Activated CD4-positive, alpha-beta T cell treated with anti-CD3 and anti-CD28 coated beads, Interleukin-2, amount 10 ng/mL, durations not matched to agents 7 days and 5 days (primary cell): ENCODE results near the gene ZNF837. TPM values are rescaled to one million over a fixed set of nuclear protein-coding genes. Genes with fewer than 3 reads are reported as not detected.
A peak's percentile ranks its signal among the peaks of the same experiment; 100 is the strongest.
"Not testable (repeated sequence)": the region's sequence is repeated elsewhere in the genome, so short reads cannot be mapped to it uniquely, and the experiment has no call there.

Experiments used
- CTCF ChIA-PET: fragments of 350-600 bp; sonication (Branson Sonifier 250); formaldehyde crosslinking; loops from one replicate; lab custom pipeline; 2021; ENCODE audit warnings: antibody characterized with exemption; lab: Charles Lee
- POLR2A ChIA-PET: fragments of 350-600 bp; sonication (Branson Sonifier 250); formaldehyde crosslinking; loops from one replicate; lab custom pipeline; 2021; ENCODE audit warnings: antibody characterized with exemption; lab: Charles Lee
- DNase-seq: peaks from one replicate; pipeline ENCODE4 v3.0.0-alpha.2; 2020
- H3K27ac Mint-ChIP-seq: one replicate; pipeline ENCODE4 v1.8.0; 2021; ENCODE audit warnings: mild to moderate bottlenecking, moderate library complexity, mixed read lengths
- H3K27me3 Mint-ChIP-seq: one replicate; pipeline ENCODE4 v1.8.0; 2021; ENCODE audit warnings: mixed read lengths
- H3K36me3 Mint-ChIP-seq: one replicate; pipeline ENCODE4 v1.8.0; 2021; ENCODE audit warnings: low read depth, mixed read lengths
- H3K4me1 Mint-ChIP-seq: one replicate; pipeline ENCODE4 v1.8.0; 2021; ENCODE audit warnings: mixed read lengths
- H3K4me3 Mint-ChIP-seq: one replicate; pipeline ENCODE4 v1.8.0; 2021; ENCODE audit warnings: mild to moderate bottlenecking, moderate library complexity, mixed read lengths
- H3K9me3 Mint-ChIP-seq: one replicate; pipeline ENCODE4 v1.8.0; 2021; ENCODE audit warnings: mixed read lengths
- total RNA-seq, 2 experiments: library from RNA; stranded (reverse); gene quantifications; one replicate each; pipeline ENCODE4 v1.2.3, GENCODE V29; 2021

Gene ZNF837
- total RNA-seq, 2 experiments from 2014 or later, result 1.5 to 2.3 TPM

DNA sequence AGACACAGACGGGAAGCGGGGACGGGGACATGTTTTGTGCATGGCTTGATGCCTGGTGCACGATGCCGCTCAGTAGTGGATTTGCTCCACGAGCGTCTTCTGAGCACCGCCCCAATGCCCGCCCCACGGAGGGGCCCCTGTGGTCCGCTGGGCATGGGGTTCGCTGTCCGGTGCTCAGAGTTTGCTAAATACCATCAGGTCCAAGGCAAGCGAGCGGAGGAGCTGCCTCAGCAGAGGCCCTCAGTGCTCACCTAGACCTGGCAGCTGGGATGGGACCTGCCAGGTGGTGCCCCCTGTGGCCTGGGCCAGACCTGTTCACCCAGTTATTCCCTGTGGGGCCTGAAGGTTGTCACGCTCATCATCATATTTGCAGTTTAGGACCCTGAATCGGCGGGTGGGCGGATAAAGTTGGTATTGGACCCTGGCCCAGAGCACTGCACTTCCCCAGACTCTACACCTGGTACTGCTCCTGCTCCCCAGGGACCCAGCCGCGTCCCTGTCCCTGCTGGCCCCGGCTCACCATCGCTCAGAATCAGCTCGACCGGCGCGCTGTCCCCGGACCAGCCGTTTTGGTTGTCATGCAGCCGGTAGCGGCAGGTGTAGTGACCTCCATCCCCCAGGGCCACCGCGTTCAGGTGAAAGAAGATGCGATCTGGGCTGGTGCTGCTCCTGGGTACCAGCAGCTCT lies 29.8 kb downstream of the ZNF837 start:
- Mint-ChIP-seq H3K27me3 (peaks cover 2% of the 10 kb centered on the region), H3K36me3 (peaks cover 23% of the 10 kb centered on the region), H3K27ac (no peak overlapping the region), H3K4me1 (peaks cover 37% of the 10 kb centered on the region), H3K4me3 (no peak overlapping the region), H3K9me3 (no peaks in the 10 kb centered on the region)
- ChIA-PET POLR2A (no interaction called here), CTCF (no interaction called here)
- no peak for DNase-seq

DNA sequence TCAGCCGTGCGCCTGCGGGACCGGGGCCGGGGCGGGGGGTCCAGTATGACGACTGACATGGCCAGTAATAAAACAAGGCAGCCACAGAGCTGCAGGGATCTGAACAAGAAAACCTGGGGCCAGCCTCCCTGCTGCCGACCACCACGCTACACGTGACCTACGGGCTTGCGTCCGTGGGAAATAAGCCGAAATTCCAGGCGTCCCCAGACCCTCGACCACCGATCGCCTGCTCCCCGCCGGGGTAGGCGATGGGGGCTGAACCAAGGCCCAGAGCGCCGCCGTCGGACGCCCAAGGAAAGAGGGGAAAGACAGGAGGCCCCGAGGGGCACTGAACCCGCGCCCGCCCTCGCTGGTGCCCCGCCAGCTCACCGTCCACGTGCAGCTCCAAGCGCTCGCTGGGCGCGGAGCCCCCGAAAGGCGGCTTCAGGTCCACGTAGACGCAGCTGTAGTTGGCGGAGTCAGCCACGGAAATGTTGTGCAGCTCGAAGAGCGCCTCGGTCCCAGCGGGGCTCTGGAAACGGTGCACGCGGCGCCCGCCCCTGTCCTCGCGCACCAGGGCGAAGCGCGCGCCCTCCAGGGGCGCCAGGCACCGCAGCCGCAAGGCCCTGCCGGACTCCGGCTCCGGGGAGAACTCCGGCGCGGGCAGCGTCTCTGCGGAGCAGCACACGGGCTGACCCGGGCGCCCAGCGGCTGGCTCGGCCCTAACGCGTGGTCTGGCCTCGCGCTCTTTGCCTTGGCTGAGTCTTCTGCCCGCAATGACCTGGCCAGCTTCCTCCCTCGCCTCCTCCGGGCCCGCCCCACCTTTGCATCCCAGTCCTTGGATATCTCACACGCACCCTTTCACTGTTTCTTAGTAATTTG lies 30.6 kb downstream of the ZNF837 start:
- Mint-ChIP-seq H3K27me3 (peaks cover 4% of the 10 kb centered on the region), H3K27ac (no peak overlapping the region), H3K4me1 (peaks cover 36% of the 10 kb centered on the region), H3K36me3 (peaks cover 20% of the 10 kb centered on the region), H3K9me3 (no peaks in the 10 kb centered on the region), H3K4me3 (no peak overlapping the region)
- CTCF ChIA-PET, result interaction anchor here (1.3 kb wide), 1 partner anchor 11 kb away, joined by 3 read pairs; no protein-coding TSS in a partner anchor
- POLR2A ChIA-PET, result no interaction called here
- no peak for DNase-seq

GRCh38 chr19:58349590-58349989 lies 31.2 kb downstream of the ZNF837 start:
- Mint-ChIP-seq H3K36me3 (peaks cover 17% of the 10 kb centered on the region), H3K27me3 (peaks cover 4% of the 10 kb centered on the region), H3K4me3 (peak overlapping the region; percentile 47), H3K27ac (peak overlapping the region; percentile 27), H3K4me1 (peaks cover 31% of the 10 kb centered on the region), H3K9me3 (no peaks in the 10 kb centered on the region)
- DNase-seq, result no peak
- ChIA-PET POLR2A (interaction anchor here (1.2 kb wide), 1 partner anchor 30 kb away, joined by 5 read pairs; no protein-coding TSS in a partner anchor), CTCF (interaction anchor here (1.3 kb wide), 1 partner anchor 10 kb away, joined by 3 read pairs; no protein-coding TSS in a partner anchor)

- Mint-ChIP-seq H3K4me1 (peaks cover 29% of the 10 kb centered on the region), H3K4me3 (peak overlapping the region; percentile 91), H3K36me3 (peaks cover 17% of the 10 kb centered on the region), H3K27ac (peak overlapping the region; percentile 89)
- H3K27me3 Mint-ChIP-seq, H3K9me3 Mint-ChIP-seq, DNase-seq: not testable (repeated sequence)
- CTCF ChIA-PET, result interaction anchor here (1.0 to 2.2 kb wide), 3 partner anchors 15 to 172 kb away, joined by 3 to 7 read pairs (median 3); partner anchors contain the start of genes ZBTB45 and ZNF497
- POLR2A ChIA-PET, result interaction anchor here (0.7 to 1.2 kb wide), 2 partner anchors 8 to 32 kb away, joined by 3 to 5 read pairs; no protein-coding TSS in a partner anchor
These were observed 32.8 kb downstream of the ZNF837 start for GRCh38 chr19:58348080-58348479.

- H3K36me3 Mint-ChIP-seq, result peaks cover 16% of the 10 kb centered on the region
- DNase-seq, result peak; percentile 80
- H3K4me1 Mint-ChIP-seq, result peaks cover 29% of the 10 kb centered on the region
- no peaks in the 10 kb centered on the region for H3K9me3 Mint-ChIP-seq
- H3K27ac Mint-ChIP-seq, result peak overlapping the region; percentile 89
- peaks cover 4% of the 10 kb centered on the region for H3K27me3 Mint-ChIP-seq
- POLR2A ChIA-PET, result interaction anchor here (0.7 kb wide), 1 partner anchor 9 kb away, joined by 3 read pairs; no protein-coding TSS in a partner anchor
- CTCF ChIA-PET, result interaction anchor here (0.7 to 2.2 kb wide), 6 partner anchors 16 to 188 kb away, joined by 3 to 7 read pairs (median 3); partner anchors contain the start of genes ZBTB45 and ZNF497
- H3K4me3 Mint-ChIP-seq, result peak overlapping the region; percentile 91
These were observed 33.6 kb downstream of the ZNF837 start for GRCh38 chr19:58346961-58347929.

- Mint-ChIP-seq H3K9me3 (no peaks in the 10 kb centered on the region), H3K4me1 (peaks cover 28% of the 10 kb centered on the region), H3K4me3 (peak overlapping the region; percentile 91), H3K27ac (no peak overlapping the region), H3K36me3 (peaks cover 21% of the 10 kb centered on the region), H3K27me3 (peaks cover 4% of the 10 kb centered on the region)
- DNase-seq, result no peak
- POLR2A ChIA-PET, result no interaction called here
- CTCF ChIA-PET, result interaction anchor here (1.6 kb wide), 1 partner anchor 9 kb away, joined by 5 read pairs; no protein-coding TSS in a partner anchor
These were observed 35.3 kb downstream of the ZNF837 start for GRCh38 chr19:58345558-58345957.

- peaks cover 3% of the 10 kb centered on the region for H3K4me1 Mint-ChIP-seq
- POLR2A ChIA-PET, result no interaction called here
- peaks cover 58% of the 10 kb centered on the region for H3K36me3 Mint-ChIP-seq
These were observed 41.8 kb downstream of the ZNF837 start for GRCh38 chr19:58338825-58339558.

GRCh38 chr19:58338336-58338735 lies 42.5 kb downstream of the ZNF837 start:
- H3K27ac Mint-ChIP-seq, result no peak overlapping the region
- ChIA-PET CTCF (no interaction called here), POLR2A (no interaction called here)
- no peak overlapping the region for H3K4me3 Mint-ChIP-seq
- DNase-seq, result no peak
- H3K4me1 Mint-ChIP-seq, result peaks cover 3% of the 10 kb centered on the region
- H3K9me3 Mint-ChIP-seq, result peaks cover 13% of the 10 kb centered on the region
- H3K36me3 Mint-ChIP-seq, result peaks cover 56% of the 10 kb centered on the region
- no peaks in the 10 kb centered on the region for H3K27me3 Mint-ChIP-seq

More at GRCh38 chr19:58338825-58339558, 41.8 kb downstream of the ZNF837 start:
- no peak overlapping the region for H3K27ac Mint-ChIP-seq
- CTCF ChIA-PET, result interaction anchor here (0.9 kb wide), 1 partner anchor 10 kb away, joined by 3 read pairs; no protein-coding TSS in a partner anchor
- peaks cover 13% of the 10 kb centered on the region for H3K9me3 Mint-ChIP-seq
- DNase-seq, result no peak
- no peak overlapping the region for H3K4me3 Mint-ChIP-seq
- H3K27me3 Mint-ChIP-seq, result no peaks in the 10 kb centered on the region

GRCh38 chr19:58336820-58337219 lies 44.0 kb downstream of the ZNF837 start:
- Mint-ChIP-seq H3K4me1 (peaks cover 3% of the 10 kb centered on the region), H3K4me3 (no peak overlapping the region), H3K9me3 (peaks cover 13% of the 10 kb centered on the region), H3K36me3 (peaks cover 52% of the 10 kb centered on the region), H3K27me3 (no peaks in the 10 kb centered on the region), H3K27ac (no peak overlapping the region)
- POLR2A ChIA-PET, result no interaction called here
- CTCF ChIA-PET, result interaction anchor here (1.9 kb wide), 1 partner anchor 9 kb away, joined by 5 read pairs; no protein-coding TSS in a partner anchor
- no peak for DNase-seq

- Mint-ChIP-seq H3K27ac (peak overlapping the region; percentile 60), H3K36me3 (peaks cover 49% of the 10 kb centered on the region), H3K27me3 (no peaks in the 10 kb centered on the region), H3K4me1 (peaks cover 3% of the 10 kb centered on the region), H3K9me3 (peaks cover 13% of the 10 kb centered on the region), H3K4me3 (no peak overlapping the region)
- ChIA-PET CTCF (interaction anchor here (0.6 to 1.9 kb wide), 2 partner anchors 9 to 113 kb away, joined by 3 to 5 read pairs; no protein-coding TSS in a partner anchor), POLR2A (no interaction called here)
- DNase-seq, result no peak
These were observed 44.6 kb downstream of the ZNF837 start for GRCh38 chr19:58336216-58336615.

- ChIA-PET POLR2A (no interaction called here), CTCF (interaction anchor here (0.6 to 1.9 kb wide), 2 partner anchors 10 to 113 kb away, joined by 3 to 5 read pairs; no protein-coding TSS in a partner anchor)
- Mint-ChIP-seq H3K36me3 (peaks cover 45% of the 10 kb centered on the region), H3K9me3 (peaks cover 13% of the 10 kb centered on the region), H3K4me3 (no peak overlapping the region), H3K27ac (no peak overlapping the region), H3K4me1 (peaks cover 3% of the 10 kb centered on the region), H3K27me3 (no peaks in the 10 kb centered on the region)
- DNase-seq, result no peak
These were observed 45.2 kb downstream of the ZNF837 start for GRCh38 chr19:58335630-58336029.
